Neural cell (in vitro differentiated cells): ENCODE results near the gene TBX18. TPM values are rescaled to one million over a fixed set of nuclear protein-coding genes. Genes with fewer than 3 reads are reported as not detected.

ENCODE experiments used
- H2AFZ ChIP-seq: fragments of 200-600, 300-800 bp; sonication (generic), shearing (Covaris generic); 2 replicates; pipeline ENCODE4 v1.6.0; 2014; ENCODE audit warnings: low read depth, mild to moderate bottlenecking, antibody characterized with exemption, low read length, moderate library complexity
- H3F3A ChIP-seq: fragments of 200-600 bp; shearing (Covaris generic); 2 replicates; pipeline ENCODE4 v1.6.1; 2016; ENCODE audit warnings: mild to moderate bottlenecking, moderate library complexity, mixed read lengths, antibody characterized with exemption, low read length; ENCODE audit not compliant: insufficient read depth, poor library complexity, severe bottlenecking
- H3K27ac ChIP-seq: fragments of 200-600, 300-800 bp; sonication (generic), shearing (Covaris generic); 2 replicates; pipeline ENCODE4 v1.5.1; 2014; ENCODE audit warnings: mild to moderate bottlenecking, low read length, moderate library complexity
- H3K27me3 ChIP-seq: fragments of 300-800, 200-600 bp; sonication (generic), shearing (Covaris generic); 2 replicates; pipeline ENCODE4 v1.6.0; 2014; ENCODE audit warnings: mild to moderate bottlenecking, low read depth, low read length, moderate library complexity; ENCODE audit not compliant: insufficient read depth
- H3K36me3 ChIP-seq: fragments of 300-800, 200-600 bp; sonication (generic), shearing (Covaris generic); 2 replicates; pipeline ENCODE4 v1.5.1; 2014; ENCODE audit warnings: mild to moderate bottlenecking, antibody characterized with exemption, low read length, moderate library complexity; ENCODE audit not compliant: insufficient read depth
- H3K4me2 ChIP-seq: fragments of 300-800, 200-600 bp; sonication (generic), shearing (Covaris generic); 2 replicates; pipeline ENCODE4 v1.6.0; 2014; ENCODE audit warnings: mild to moderate bottlenecking, low read length
- H3K4me3 ChIP-seq: fragments of 300-800, 200-600 bp; sonication (generic), shearing (Covaris generic); 2 replicates; pipeline ENCODE4 v1.5.1; 2014; ENCODE audit warnings: mild to moderate bottlenecking, low read length, moderate library complexity
- H3K79me2 ChIP-seq: fragments of 200-600 bp; shearing (Covaris generic); replicated peaks from 2 replicates; pipeline ENCODE4 v1.6.0; 2014; ENCODE audit warnings: mild to moderate bottlenecking, low read length, moderate library complexity; ENCODE audit not compliant: insufficient read depth
- H3K9ac ChIP-seq: fragments of 300-800, 200-600 bp; sonication (generic), shearing (Covaris generic); 2 replicates; pipeline ENCODE4 v1.6.1; 2016; ENCODE audit warnings: mild to moderate bottlenecking, low read length, mixed read lengths
- H3K9me2 ChIP-seq: fragments of 200-600 bp; shearing (Covaris generic); 2 replicates; pipeline ENCODE4 v1.6.1; 2016; ENCODE audit warnings: mild to moderate bottlenecking, low read length, mixed read lengths; ENCODE audit not compliant: insufficient read depth
- H3K9me3 ChIP-seq: fragments of 200-600, 300-800 bp; sonication (generic), shearing (Covaris generic); 2 replicates; pipeline ENCODE4 v1.6.1; 2016; ENCODE audit warnings: mild to moderate bottlenecking, mixed run types, low read length, moderate library complexity, mixed read lengths
- H4K20me1 ChIP-seq: fragments of 200-600 bp; shearing (Covaris generic); 2 replicates; pipeline ENCODE4 v1.6.1; 2016; ENCODE audit warnings: mild to moderate bottlenecking, mixed run types; ENCODE audit not compliant: insufficient read depth
- EZH2 ChIP-seq: fragments of 200-600, 300-800 bp; shearing (Covaris generic), sonication (generic); IDR thresholded peaks from 2 replicates; pipeline ENCODE4 v1.6.1; 2014; ENCODE audit warnings: antibody characterized with exemption, low read length, borderline replicate concordance, mild to moderate bottlenecking; ENCODE audit not compliant: insufficient read depth, poor library complexity, severe bottlenecking
- MXI1 ChIP-seq: fragments of 450-650 bp; conservative IDR thresholded peaks from 2 replicates; pipeline ENCODE4 v1.6.1; 2014; ENCODE audit warnings: antibody characterized with exemption, mild to moderate bottlenecking; ENCODE audit not compliant: poor library complexity, severe bottlenecking
- POLR2AphosphoS5 ChIP-seq: IDR thresholded peaks from 2 replicates; pipeline ENCODE4 v1.6.1; 2012
- RAD21 ChIP-seq: fragments of 450-650 bp; conservative IDR thresholded peaks from 2 replicates; pipeline ENCODE4 v1.6.1; 2014; ENCODE audit warnings: antibody characterized with exemption, mild to moderate bottlenecking, moderate library complexity
- TAF1 ChIP-seq: IDR thresholded peaks from 2 replicates; pipeline ENCODE4 v1.6.1; 2012; ENCODE audit warnings: low read depth
- polyA plus RNA-seq: library from polyadenylated mRNA; depleted of rRNA; stranded (reverse); fragments of >200 nt; gene quantifications from 2 replicates; pipeline ENCODE4 v1.2.3, GENCODE V29; 2014
- TF ChIP-seq, protein P1 (sequence below): fragments of 450-650 bp; IDR thresholded peaks from 2 replicates; pipeline ENCODE4 v1.5.1; 2014; ENCODE audit warnings: antibody characterized with exemption, mild to moderate bottlenecking, moderate library complexity; ENCODE audit not compliant: poor library complexity, severe bottlenecking
- TF ChIP-seq, protein P2 (sequence below): IDR thresholded peaks from 2 replicates; pipeline ENCODE4 v1.6.1; 2012; ENCODE audit warnings: borderline replicate concordance

Gene TBX18
- polyA plus RNA-seq, 1 donor from 2014 or later = not detected

DNA sequence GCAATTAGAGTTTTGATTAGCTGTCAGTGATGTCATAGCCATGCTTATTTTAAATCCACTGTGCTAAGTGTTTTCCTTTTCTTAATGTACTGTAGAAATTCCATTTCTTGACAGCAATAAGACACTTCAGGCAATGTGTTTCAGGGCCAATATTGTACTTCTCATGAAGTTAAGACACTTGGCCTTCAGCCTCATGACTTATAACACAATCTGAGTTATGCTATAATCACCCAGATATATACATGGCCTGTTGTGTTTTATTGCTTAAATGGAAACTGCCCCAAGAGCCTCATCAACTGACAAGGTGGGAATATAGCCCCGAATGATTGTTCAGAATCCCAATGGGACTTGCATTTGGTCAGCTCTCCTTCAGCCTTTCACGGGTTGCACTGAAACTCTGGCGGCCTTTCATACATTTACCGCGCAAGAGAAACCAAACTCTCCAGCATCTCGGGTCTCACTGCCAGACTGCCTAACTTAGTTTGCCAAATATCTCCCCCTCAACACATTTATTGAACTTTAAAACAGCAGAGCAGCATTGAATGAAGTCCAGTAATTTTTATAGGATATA lies 44.2 kb upstream of the TBX18 start (continued):
- no peak for TF ChIP-seq MXI1

DNA sequence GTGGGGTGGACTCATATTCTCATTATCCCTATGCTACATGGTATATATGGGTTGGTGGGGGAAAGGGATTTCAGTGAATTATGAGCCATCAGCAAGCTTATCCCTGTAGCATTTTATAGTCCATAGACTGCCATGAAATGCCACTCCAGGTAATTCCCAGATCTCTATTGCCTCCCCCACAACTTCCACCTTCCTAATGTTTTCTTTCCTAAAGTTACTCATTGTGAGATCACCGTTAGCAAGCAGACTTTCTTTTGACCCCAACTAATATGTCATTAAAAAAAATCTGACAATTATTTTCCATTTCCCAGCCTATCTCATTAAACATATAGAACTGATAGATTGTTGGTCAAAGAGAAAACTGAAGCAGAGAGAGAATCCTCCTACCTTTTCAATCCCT lies 40.7 kb upstream of the TBX18 start:
- no peak overlapping the region for H3K4me3 ChIP-seq
- no peak overlapping the region for H3K27ac ChIP-seq
- H3K27me3 ChIP-seq = no peaks in the 10 kb centered on the region
- H3F3A ChIP-seq = no peaks in the 10 kb centered on the region
- no peaks in the 10 kb centered on the region for H3K36me3 ChIP-seq
- TF ChIP-seq POLR2AphosphoS5 = no peak
- TF ChIP-seq EZH2 = no peak
- H3K9ac ChIP-seq = no peak overlapping the region
- H3K9me2 ChIP-seq = no peaks in the 10 kb centered on the region
- no peaks in the 10 kb centered on the region for H3K9me3 ChIP-seq
- no peaks in the 10 kb centered on the region for H4K20me1 ChIP-seq
- no peak overlapping the region for H2AFZ ChIP-seq
- no peak overlapping the region for H3K4me2 ChIP-seq
- H3K79me2 ChIP-seq = no peaks in the 10 kb centered on the region

DNA sequence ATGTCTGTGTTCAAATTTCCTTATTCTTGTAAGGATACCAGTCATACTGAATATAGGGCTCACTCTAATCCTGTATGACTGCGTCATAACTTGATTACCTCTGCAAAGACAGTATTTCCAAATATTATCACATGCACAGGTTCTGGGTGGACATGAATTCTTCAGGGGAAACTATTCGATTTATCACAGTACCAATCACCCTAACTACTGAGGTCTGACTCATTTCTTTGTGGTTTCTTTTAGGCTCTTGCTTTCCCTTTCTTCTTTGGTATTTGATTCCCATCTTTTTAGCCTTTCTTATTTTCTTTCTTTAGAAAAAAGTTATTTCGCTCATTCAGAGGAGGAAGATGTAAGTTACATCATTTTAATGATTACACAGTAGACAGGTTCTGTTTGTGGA lies 40.3 kb upstream of the TBX18 start:
- Histone ChIP-seq H3K79me2 (no peaks in the 10 kb centered on the region), H3K4me2 (no peak overlapping the region), H2AFZ (no peak overlapping the region), H3K9me2 (no peaks in the 10 kb centered on the region), H3K36me3 (no peaks in the 10 kb centered on the region), H3F3A (no peaks in the 10 kb centered on the region), H4K20me1 (no peaks in the 10 kb centered on the region), H3K4me3 (no peak overlapping the region), H3K27me3 (no peaks in the 10 kb centered on the region), H3K9ac (no peak overlapping the region), H3K27ac (no peak overlapping the region), H3K9me3 (no peaks in the 10 kb centered on the region)
- TF ChIP-seq POLR2AphosphoS5 (no peak), TAF1 (no peak)

DNA sequence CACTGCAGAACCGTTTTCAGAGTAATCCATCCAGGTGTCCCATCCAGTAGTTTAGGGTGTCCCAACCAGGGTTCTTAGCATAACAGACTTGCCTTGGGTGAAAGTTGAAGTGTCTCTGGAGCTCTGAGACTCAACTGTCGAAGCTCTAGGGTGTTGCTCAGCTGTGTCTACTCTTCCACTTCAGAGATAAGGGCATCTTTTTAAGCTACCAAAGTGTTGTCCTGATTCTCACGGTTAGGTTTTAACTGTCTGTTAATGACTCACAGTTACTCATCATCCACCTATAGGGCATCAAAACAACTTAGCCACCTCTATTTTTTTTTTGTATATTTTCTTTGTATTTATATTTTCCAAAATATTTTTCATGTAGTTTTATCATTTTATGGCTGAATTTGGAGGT lies 36.9 kb upstream of the TBX18 start:
- H3K79me2 ChIP-seq = no peaks in the 10 kb centered on the region
- H3K27ac ChIP-seq = no peak overlapping the region
- H3K4me3 ChIP-seq = no peak overlapping the region
- no peaks in the 10 kb centered on the region for H3F3A ChIP-seq
- no peak overlapping the region for H3K4me2 ChIP-seq
- no peak overlapping the region for H2AFZ ChIP-seq
- TF ChIP-seq, protein P1, sequence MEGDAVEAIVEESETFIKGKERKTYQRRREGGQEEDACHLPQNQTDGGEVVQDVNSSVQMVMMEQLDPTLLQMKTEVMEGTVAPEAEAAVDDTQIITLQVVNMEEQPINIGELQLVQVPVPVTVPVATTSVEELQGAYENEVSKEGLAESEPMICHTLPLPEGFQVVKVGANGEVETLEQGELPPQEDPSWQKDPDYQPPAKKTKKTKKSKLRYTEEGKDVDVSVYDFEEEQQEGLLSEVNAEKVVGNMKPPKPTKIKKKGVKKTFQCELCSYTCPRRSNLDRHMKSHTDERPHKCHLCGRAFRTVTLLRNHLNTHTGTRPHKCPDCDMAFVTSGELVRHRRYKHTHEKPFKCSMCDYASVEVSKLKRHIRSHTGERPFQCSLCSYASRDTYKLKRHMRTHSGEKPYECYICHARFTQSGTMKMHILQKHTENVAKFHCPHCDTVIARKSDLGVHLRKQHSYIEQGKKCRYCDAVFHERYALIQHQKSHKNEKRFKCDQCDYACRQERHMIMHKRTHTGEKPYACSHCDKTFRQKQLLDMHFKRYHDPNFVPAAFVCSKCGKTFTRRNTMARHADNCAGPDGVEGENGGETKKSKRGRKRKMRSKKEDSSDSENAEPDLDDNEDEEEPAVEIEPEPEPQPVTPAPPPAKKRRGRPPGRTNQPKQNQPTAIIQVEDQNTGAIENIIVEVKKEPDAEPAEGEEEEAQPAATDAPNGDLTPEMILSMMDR = no peak
- TF ChIP-seq RAD21 (no peak), POLR2AphosphoS5 (no peak), TAF1 (no peak), EZH2 (no peak), MXI1 (no peak)
- TF ChIP-seq, protein P2, sequence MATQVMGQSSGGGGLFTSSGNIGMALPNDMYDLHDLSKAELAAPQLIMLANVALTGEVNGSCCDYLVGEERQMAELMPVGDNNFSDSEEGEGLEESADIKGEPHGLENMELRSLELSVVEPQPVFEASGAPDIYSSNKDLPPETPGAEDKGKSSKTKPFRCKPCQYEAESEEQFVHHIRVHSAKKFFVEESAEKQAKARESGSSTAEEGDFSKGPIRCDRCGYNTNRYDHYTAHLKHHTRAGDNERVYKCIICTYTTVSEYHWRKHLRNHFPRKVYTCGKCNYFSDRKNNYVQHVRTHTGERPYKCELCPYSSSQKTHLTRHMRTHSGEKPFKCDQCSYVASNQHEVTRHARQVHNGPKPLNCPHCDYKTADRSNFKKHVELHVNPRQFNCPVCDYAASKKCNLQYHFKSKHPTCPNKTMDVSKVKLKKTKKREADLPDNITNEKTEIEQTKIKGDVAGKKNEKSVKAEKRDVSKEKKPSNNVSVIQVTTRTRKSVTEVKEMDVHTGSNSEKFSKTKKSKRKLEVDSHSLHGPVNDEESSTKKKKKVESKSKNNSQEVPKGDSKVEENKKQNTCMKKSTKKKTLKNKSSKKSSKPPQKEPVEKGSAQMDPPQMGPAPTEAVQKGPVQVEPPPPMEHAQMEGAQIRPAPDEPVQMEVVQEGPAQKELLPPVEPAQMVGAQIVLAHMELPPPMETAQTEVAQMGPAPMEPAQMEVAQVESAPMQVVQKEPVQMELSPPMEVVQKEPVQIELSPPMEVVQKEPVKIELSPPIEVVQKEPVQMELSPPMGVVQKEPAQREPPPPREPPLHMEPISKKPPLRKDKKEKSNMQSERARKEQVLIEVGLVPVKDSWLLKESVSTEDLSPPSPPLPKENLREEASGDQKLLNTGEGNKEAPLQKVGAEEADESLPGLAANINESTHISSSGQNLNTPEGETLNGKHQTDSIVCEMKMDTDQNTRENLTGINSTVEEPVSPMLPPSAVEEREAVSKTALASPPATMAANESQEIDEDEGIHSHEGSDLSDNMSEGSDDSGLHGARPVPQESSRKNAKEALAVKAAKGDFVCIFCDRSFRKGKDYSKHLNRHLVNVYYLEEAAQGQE = no peak
- H3K27me3 ChIP-seq = no peaks in the 10 kb centered on the region
- no peaks in the 10 kb centered on the region for H3K9me3 ChIP-seq
- no peaks in the 10 kb centered on the region for H4K20me1 ChIP-seq
- no peaks in the 10 kb centered on the region for H3K9me2 ChIP-seq
- no peak overlapping the region for H3K9ac ChIP-seq
- no peaks in the 10 kb centered on the region for H3K36me3 ChIP-seq
